Measurements from ENCODE around the gene RASSF4.

Gene RASSF4

DNA sequence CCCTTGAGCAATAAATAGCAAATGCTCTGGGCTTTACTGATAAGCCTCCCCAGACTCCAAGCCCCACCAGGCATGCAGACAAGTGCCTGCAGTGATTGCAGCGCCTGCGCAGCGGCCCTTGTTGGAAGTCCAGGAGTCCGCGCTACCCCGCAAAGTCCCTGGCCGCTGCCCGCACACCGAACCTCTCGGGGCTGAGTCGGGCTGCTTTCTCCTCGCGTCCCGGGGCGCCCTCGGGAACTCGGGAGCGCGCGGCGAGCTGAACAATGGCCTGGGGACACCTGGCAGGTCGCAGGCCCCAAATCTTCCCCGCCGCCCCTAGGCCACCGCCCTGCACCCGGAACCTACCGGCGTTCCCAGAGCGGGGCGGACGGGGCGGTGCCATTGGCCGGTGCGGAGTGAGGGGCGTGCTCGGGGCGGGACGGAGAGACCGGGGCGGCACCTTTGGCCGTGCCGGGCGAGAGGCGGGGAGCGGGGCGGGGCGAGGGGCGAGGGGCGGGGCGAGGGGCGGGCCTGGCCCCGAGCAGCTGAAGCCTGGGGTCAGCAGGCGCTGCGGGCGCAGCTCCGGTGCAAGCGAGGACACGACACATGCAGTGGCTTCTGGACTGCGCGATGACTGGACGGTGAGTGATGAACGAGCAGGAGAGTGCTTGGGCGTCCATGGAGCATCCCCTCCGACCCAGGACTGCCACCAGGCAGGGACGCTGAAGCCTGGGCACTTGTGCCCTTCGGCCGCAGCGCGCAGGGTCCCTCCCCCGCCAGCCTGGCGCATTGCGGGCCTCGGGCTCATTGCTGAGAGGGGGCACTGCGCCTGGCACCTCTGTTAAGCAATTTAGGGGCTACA, at the start of gene RASSF4:
TSS of gene RASSF4 (plus strand) at position 556 of the 841 bp plus-strand sequence. CDS start 10,401 bp downstream, outside the sequence.
- peak; percentile 87 for DNase-seq (ENCODE audit: low spot score)

GRCh38 chr10:44909910-44910309, 49.7 kb upstream of the RASSF4 start:
- DNase-seq (ENCODE audit: low spot score) = no peak

DNA sequence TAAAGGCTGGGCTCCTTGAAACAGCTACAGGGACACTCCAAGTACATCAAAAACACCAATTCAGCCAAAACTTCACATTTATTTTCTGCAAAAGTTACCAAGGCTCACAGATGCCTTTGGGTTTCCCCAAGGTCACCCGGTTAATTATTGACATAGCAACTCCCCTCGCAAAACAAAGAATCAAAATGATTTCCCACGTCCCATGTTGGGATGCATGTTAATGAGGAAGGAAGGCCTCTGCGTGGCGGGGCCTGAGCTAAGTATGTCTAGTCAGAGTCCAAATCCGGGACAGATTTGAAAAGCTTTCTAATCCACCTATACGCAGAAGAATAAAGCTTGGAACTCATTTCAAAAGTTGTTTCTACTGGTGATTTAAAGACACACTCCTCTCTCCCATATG, 49.0 kb upstream of the RASSF4 start:
- DNase-seq (ENCODE audit: low spot score) = no peak

DNA sequence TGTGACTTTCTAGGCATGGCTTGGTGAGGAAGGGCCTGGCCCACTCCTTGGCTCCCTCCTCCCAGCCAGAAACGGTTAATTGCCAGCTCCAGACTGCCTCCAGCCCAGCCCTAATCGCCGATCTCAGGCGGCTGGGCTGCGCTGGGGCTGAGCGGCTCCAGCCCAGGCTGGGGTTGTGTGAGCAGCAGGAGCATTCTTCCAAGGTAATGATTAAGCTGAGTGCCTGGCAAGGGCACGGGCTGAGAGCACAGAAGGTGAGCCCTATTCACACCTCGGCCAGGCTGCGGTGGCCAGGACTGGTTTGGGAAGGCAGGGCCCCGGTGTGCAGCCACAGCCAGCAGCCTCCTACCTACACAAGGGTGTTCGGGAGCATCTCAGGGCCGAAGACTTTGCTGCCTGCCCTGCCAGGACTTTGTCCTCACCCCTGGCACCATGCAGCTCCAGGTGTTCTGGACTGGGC, 48.5 kb upstream of the RASSF4 start, which contains the start of gene TMEM72:
TSS of gene TMEM72 (plus strand) at position 257 of the 460 bp plus-strand sequence. CDS start at position 433, 176 bp downstream.
- no peak for DNase-seq (ENCODE audit: low spot score)

- no peak for DNase-seq (ENCODE audit: low spot score)
Measured at GRCh38 chr10:44911951-44912350, 47.7 kb upstream of the RASSF4 start.

GRCh38 chr10:44913350-44914081, 46.1 kb upstream of the RASSF4 start:
- DNase-seq (ENCODE audit: low spot score) = no peak

GRCh38 chr10:44914891-44915290, 44.7 kb upstream of the RASSF4 start:
- DNase-seq (ENCODE audit: low spot score) = no peak

- DNase-seq (ENCODE audit: low spot score) = no peak
Measured at GRCh38 chr10:44916429-44916828, 43.2 kb upstream of the RASSF4 start.

- DNase-seq (ENCODE audit: low spot score) = no peak
Measured at GRCh38 chr10:44917848-44918247, 41.8 kb upstream of the RASSF4 start.

GRCh38 chr10:44920252-44920651, 39.4 kb upstream of the RASSF4 start:
- no peak for DNase-seq (ENCODE audit: low spot score)

DNA sequence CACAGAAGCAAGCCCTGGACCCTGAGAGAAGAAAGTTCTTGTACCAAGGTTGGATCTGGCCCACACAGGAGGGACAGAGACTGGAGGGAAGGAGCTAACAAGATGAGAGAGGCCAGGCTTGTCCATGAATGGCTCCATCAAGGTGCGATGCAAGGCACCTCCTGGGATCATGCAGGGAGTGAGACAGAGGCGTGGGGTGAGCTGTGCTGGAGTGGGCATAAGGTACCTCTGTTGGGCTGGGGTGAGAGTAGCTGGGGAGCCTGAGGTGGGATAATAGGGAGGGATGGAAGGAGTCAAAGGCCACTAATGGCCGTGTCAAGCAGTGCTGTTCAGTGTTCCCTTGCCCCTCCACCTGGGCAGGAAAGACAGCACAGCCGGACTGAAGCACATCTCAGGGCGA, 38.5 kb upstream of the RASSF4 start:
- DNase-seq (ENCODE audit: low spot score) = no peak

DNA sequence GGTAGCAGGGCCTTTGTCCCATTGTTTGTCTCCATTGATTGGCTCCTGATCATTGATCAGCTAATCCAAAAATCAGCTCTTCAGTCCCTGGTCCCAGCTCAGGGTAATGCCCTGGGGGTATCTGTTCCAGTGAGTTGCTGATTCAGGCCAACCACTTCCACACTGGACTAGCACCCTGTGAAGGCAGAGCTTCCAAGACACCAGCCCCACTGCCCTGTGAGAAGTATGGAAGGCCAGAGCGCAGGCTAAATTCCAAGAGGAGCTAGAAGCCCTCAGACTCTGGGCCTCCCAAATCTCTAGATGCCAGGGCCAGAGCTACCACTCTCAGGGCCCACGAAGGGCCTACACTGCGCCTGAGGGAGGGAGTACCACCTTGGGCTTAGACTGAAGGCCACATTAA, 38.1 kb upstream of the RASSF4 start:
- no peak for DNase-seq (ENCODE audit: low spot score)

DNA sequence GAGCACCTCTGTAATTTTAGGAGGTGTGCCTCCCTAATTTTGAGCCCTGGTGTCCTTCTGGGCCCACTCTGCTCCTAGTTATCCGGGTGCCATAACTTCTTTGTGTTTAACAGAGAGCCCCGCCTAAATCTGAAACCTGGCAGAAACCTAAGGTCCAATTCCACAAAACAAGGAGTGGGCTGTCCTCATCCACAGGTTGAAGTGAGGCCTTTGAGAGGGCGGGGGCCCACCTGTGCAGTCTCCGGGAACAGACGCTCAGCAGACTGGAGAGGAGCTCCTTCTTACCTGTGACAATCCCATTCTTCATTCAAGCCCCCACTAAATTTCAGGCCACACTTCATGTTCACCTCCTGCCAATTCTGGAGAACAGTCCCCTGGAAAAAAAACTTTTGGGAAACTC, 37.6 kb upstream of the RASSF4 start:
- DNase-seq (ENCODE audit: low spot score) = no peak

- no peak for DNase-seq (ENCODE audit: low spot score)
Measured at GRCh38 chr10:44922796-44923545, 36.6 kb upstream of the RASSF4 start.

GRCh38 chr10:44923611-44924010, 36.0 kb upstream of the RASSF4 start:
- no peak for DNase-seq (ENCODE audit: low spot score)

DNA sequence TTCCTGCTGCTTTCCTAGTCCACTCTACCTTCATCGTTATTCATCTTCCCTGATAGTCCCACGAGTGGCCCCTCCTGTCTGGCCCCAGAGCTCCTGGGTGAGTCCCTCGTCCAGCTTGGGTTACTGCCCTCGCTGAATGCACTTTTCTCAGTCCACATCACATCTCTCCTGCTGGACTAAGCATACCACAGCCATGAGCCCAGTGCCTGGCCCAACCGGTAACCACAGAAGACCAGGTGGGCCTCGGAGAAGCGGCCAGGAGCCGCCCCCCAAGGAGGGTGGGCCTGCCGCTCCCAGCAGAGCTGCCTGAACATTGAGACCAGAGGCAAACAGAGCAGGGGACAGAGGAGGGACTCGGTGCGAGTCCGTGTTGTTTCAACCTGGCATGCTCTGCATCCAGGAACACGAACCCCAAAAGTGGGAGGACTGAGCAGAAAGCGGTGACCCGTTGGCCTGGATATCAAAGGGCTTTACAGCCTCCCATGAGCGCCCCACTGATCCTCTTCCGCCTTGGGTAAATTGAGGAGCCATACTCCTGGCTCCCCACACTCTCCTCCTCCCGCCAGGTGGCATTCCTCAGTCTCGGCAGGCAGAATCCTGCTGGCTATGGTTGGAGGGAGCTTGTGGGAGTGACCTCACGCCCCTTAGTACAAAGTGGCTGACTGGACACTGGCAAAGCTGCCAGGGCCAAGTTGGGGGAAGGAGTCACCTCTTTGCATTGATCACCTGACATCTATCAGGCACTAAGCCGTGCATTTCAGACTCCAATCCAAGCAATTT, 35.2 kb upstream of the RASSF4 start:
- DNase-seq (ENCODE audit: low spot score) = no peak

GRCh38 chr10:44925224-44925623, 34.4 kb upstream of the RASSF4 start:
- peak; percentile 34 for DNase-seq (ENCODE audit: low spot score)

DNA sequence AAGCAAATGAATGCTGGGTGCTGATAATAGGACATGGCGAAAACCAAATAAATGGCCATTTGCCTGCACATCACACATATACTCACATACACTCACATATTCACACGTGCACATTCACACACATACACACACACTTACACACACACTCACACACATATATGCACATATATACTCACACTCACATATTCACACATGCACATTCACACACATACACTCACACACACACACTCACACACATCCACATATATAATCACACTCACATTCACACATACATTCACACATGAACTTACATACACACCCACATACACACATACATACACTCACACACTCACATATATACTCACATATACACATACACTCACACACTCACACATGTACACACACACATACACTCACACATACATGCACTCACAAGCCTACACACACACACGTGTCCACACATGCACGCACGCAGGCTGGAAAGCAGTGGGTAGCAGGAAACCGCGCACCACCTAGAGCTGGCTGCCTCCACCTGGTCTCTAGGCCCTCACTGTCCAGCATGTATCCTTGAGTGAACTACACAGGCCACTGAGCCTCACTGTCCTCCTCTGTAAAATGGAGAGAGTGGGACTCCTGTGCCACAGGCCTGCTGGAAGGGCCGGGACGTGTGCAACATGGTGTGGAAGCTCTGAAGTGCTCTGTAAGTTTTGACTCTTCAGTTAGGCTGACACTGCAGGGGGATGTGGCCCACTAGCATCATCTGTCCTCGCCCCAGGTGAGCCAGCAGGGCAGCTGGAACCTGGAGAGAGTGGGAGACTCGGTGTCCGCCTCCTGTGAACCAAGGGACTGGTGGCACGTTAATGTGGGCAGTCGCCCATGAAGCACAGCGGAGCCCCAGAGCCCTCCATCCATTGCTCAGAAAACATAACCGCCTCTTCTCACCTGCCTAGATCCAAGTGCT, 33.5 kb upstream of the RASSF4 start:
- DNase-seq (ENCODE audit: low spot score) = no peak

- no peak for DNase-seq (ENCODE audit: low spot score)
Measured at GRCh38 chr10:44926751-44927351, 32.8 kb upstream of the RASSF4 start.

- DNase-seq (ENCODE audit: low spot score) = no peak
Measured at GRCh38 chr10:44927352-44927751, 32.2 kb upstream of the RASSF4 start.
